ENCODE data around the gene CAMSAP1.

CAMSAP1 gene

GRCh38 chr9:135822374-135822755 lies 85.0 kb downstream of the CAMSAP1 start:
- H3K27me3 ChIP-seq (ENCODE audit: control insufficient read depth, insufficient read depth, low read length): no peaks in the 10 kb centered on the region
- no peak overlapping the region for H3K4me3 ChIP-seq (ENCODE audit: low read depth, low read length)
- no peak overlapping the region for H3K27ac ChIP-seq (ENCODE audit: low read depth, low read length)
- no peak overlapping the region for H3K9ac ChIP-seq (ENCODE audit: low read length)
- no peaks in the 10 kb centered on the region for H3K9me3 ChIP-seq (ENCODE audit: control insufficient read depth, insufficient read depth, low read depth, low read length)
- peaks cover 76% of the 10 kb centered on the region for H3K36me3 ChIP-seq (ENCODE audit: control insufficient read depth, insufficient read depth, low read length)
- H3K4me1 ChIP-seq (ENCODE audit: control insufficient read depth, insufficient read depth, low read length): no peaks in the 10 kb centered on the region

- H3K4me1 ChIP-seq (ENCODE audit: control insufficient read depth, insufficient read depth, low read length): no peaks in the 10 kb centered on the region
- H3K36me3 ChIP-seq (ENCODE audit: control insufficient read depth, insufficient read depth, low read length): peaks cover 77% of the 10 kb centered on the region
- no peak overlapping the region for H3K4me3 ChIP-seq (ENCODE audit: low read depth, low read length)
- H3K9me3 ChIP-seq (ENCODE audit: control insufficient read depth, insufficient read depth, low read depth, low read length): no peaks in the 10 kb centered on the region
- H3K27ac ChIP-seq (ENCODE audit: low read depth, low read length): no peak overlapping the region
- no peak overlapping the region for H3K9ac ChIP-seq (ENCODE audit: low read length)
- H3K27me3 ChIP-seq (ENCODE audit: control insufficient read depth, insufficient read depth, low read length): no peaks in the 10 kb centered on the region
Observed at GRCh38 chr9:135821733-135822373, 85.5 kb downstream of the CAMSAP1 start.

- Histone ChIP-seq H3K27ac (ENCODE audit: low read depth, low read length) (no peak overlapping the region), H3K4me1 (ENCODE audit: control insufficient read depth, insufficient read depth, low read length) (no peaks in the 10 kb centered on the region), H3K36me3 (ENCODE audit: control insufficient read depth, insufficient read depth, low read length) (peaks cover 84% of the 10 kb centered on the region), H3K4me3 (ENCODE audit: low read depth, low read length) (no peak overlapping the region), H3K9me3 (ENCODE audit: control insufficient read depth, insufficient read depth, low read depth, low read length) (no peaks in the 10 kb centered on the region), H3K27me3 (ENCODE audit: control insufficient read depth, insufficient read depth, low read length) (no peaks in the 10 kb centered on the region), H3K9ac (ENCODE audit: low read length) (no peak overlapping the region)
Observed at GRCh38 chr9:135821116-135821515, 86.2 kb downstream of the CAMSAP1 start.

GRCh38 chr9:135820661-135821060 lies 86.7 kb downstream of the CAMSAP1 start:
- Histone ChIP-seq H3K9ac (ENCODE audit: low read length) (no peak overlapping the region), H3K27ac (ENCODE audit: low read depth, low read length) (no peak overlapping the region), H3K36me3 (ENCODE audit: control insufficient read depth, insufficient read depth, low read length) (peaks cover 89% of the 10 kb centered on the region), H3K4me3 (ENCODE audit: low read depth, low read length) (no peak overlapping the region), H3K9me3 (ENCODE audit: control insufficient read depth, insufficient read depth, low read depth, low read length) (no peaks in the 10 kb centered on the region), H3K4me1 (ENCODE audit: control insufficient read depth, insufficient read depth, low read length) (no peaks in the 10 kb centered on the region), H3K27me3 (ENCODE audit: control insufficient read depth, insufficient read depth, low read length) (no peaks in the 10 kb centered on the region)

DNA sequence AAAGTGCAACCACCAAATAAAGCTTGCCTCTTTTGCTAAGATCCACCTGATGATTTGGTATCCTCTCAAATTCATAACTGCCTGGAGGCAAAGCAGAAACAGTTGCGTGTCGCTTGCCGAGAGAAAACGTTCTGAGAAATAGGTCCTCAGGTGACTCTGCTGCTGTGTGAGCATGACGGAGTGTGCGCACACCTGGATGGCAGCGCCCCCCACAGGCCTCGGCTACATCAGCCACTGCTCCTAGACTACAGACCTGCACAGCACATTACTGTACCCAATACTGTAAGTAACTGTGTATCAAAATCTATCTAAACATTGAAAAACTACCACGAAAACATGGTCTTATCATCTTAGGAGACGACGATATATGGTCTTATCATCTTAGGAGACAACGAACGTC lies 87.4 kb downstream of the CAMSAP1 start:
- H3K9me3 ChIP-seq (ENCODE audit: control insufficient read depth, insufficient read depth, low read depth, low read length): no peaks in the 10 kb centered on the region
- no peak overlapping the region for H3K27ac ChIP-seq (ENCODE audit: low read depth, low read length)
- peaks cover 93% of the 10 kb centered on the region for H3K36me3 ChIP-seq (ENCODE audit: control insufficient read depth, insufficient read depth, low read length)
- no peak overlapping the region for H3K4me3 ChIP-seq (ENCODE audit: low read depth, low read length)
- no peaks in the 10 kb centered on the region for H3K4me1 ChIP-seq (ENCODE audit: control insufficient read depth, insufficient read depth, low read length)
- no peak overlapping the region for H3K9ac ChIP-seq (ENCODE audit: low read length)
- no peaks in the 10 kb centered on the region for H3K27me3 ChIP-seq (ENCODE audit: control insufficient read depth, insufficient read depth, low read length)

GRCh38 chr9:135818718-135819475 lies 88.4 kb downstream of the CAMSAP1 start:
- Histone ChIP-seq H3K4me1 (ENCODE audit: control insufficient read depth, insufficient read depth, low read length) (no peaks in the 10 kb centered on the region), H3K9ac (ENCODE audit: low read length) (no peak overlapping the region), H3K27ac (ENCODE audit: low read depth, low read length) (no peak overlapping the region), H3K9me3 (ENCODE audit: control insufficient read depth, insufficient read depth, low read depth, low read length) (no peaks in the 10 kb centered on the region), H3K36me3 (ENCODE audit: control insufficient read depth, insufficient read depth, low read length) (peaks cover 93% of the 10 kb centered on the region), H3K4me3 (ENCODE audit: low read depth, low read length) (no peak overlapping the region), H3K27me3 (ENCODE audit: control insufficient read depth, insufficient read depth, low read length) (no peaks in the 10 kb centered on the region)

GRCh38 chr9:135817951-135818717 lies 89.2 kb downstream of the CAMSAP1 start:
- H3K27me3 ChIP-seq (ENCODE audit: control insufficient read depth, insufficient read depth, low read length): no peaks in the 10 kb centered on the region
- H3K9ac ChIP-seq (ENCODE audit: low read length): no peak overlapping the region
- peaks cover 92% of the 10 kb centered on the region for H3K36me3 ChIP-seq (ENCODE audit: control insufficient read depth, insufficient read depth, low read length)
- H3K4me3 ChIP-seq (ENCODE audit: low read depth, low read length): no peak overlapping the region
- no peak overlapping the region for H3K27ac ChIP-seq (ENCODE audit: low read depth, low read length)
- no peaks in the 10 kb centered on the region for H3K9me3 ChIP-seq (ENCODE audit: control insufficient read depth, insufficient read depth, low read depth, low read length)
- no peaks in the 10 kb centered on the region for H3K4me1 ChIP-seq (ENCODE audit: control insufficient read depth, insufficient read depth, low read length)

DNA sequence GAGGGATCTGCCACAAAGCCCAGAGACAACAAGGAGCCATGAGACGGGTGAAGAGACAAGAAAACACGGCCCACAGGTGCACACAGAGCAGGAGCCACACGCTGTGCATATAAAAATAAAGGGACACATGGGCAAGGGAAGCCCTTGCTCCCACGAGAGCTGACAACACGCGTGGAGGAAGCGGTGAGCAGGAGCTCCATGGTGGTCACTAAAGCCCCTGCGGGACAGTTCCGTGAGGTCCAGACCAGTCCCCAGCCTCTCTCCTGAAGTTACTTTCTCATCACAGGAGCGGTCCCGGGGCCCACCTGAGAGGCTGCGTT lies 90.7 kb downstream of the CAMSAP1 start:
- Histone ChIP-seq H3K9me3 (ENCODE audit: control insufficient read depth, insufficient read depth, low read depth, low read length) (no peaks in the 10 kb centered on the region), H3K27ac (ENCODE audit: low read depth, low read length) (no peak overlapping the region), H3K27me3 (ENCODE audit: control insufficient read depth, insufficient read depth, low read length) (no peaks in the 10 kb centered on the region), H3K4me1 (ENCODE audit: control insufficient read depth, insufficient read depth, low read length) (no peaks in the 10 kb centered on the region), H3K4me3 (ENCODE audit: low read depth, low read length) (no peak overlapping the region), H3K36me3 (ENCODE audit: control insufficient read depth, insufficient read depth, low read length) (peaks cover 91% of the 10 kb centered on the region), H3K9ac (ENCODE audit: low read length) (no peak overlapping the region)

GRCh38 chr9:135815830-135816650 lies 91.3 kb downstream of the CAMSAP1 start:
- Histone ChIP-seq H3K36me3 (ENCODE audit: control insufficient read depth, insufficient read depth, low read length) (peaks cover 91% of the 10 kb centered on the region), H3K4me3 (ENCODE audit: low read depth, low read length) (no peak overlapping the region), H3K27me3 (ENCODE audit: control insufficient read depth, insufficient read depth, low read length) (no peaks in the 10 kb centered on the region)

GRCh38 chr9:135815413-135815812 lies 91.9 kb downstream of the CAMSAP1 start:
- H3K4me3 ChIP-seq (ENCODE audit: low read depth, low read length): no peak overlapping the region
- no peak overlapping the region for H3K27ac ChIP-seq (ENCODE audit: low read depth, low read length)
- H3K9me3 ChIP-seq (ENCODE audit: control insufficient read depth, insufficient read depth, low read depth, low read length): no peaks in the 10 kb centered on the region
- no peaks in the 10 kb centered on the region for H3K27me3 ChIP-seq (ENCODE audit: control insufficient read depth, insufficient read depth, low read length)
- no peak overlapping the region for H3K9ac ChIP-seq (ENCODE audit: low read length)
- H3K36me3 ChIP-seq (ENCODE audit: control insufficient read depth, insufficient read depth, low read length): peaks cover 91% of the 10 kb centered on the region
- H3K4me1 ChIP-seq (ENCODE audit: control insufficient read depth, insufficient read depth, low read length): no peaks in the 10 kb centered on the region

More at GRCh38 chr9:135815830-135816650, 91.3 kb downstream of the CAMSAP1 start:
- no peak overlapping the region for H3K27ac ChIP-seq (ENCODE audit: low read depth, low read length)
- H3K4me1 ChIP-seq (ENCODE audit: control insufficient read depth, insufficient read depth, low read length): no peaks in the 10 kb centered on the region
- H3K9me3 ChIP-seq (ENCODE audit: control insufficient read depth, insufficient read depth, low read depth, low read length): no peaks in the 10 kb centered on the region
- no peak overlapping the region for H3K9ac ChIP-seq (ENCODE audit: low read length)
